Measurements from ENCODE around the gene KMT2B. TPM values are rescaled to one million over a fixed set of nuclear protein-coding genes. Genes with fewer than 3 reads are reported as not detected.
A peak's percentile ranks its signal among the peaks of the same experiment; 100 is the strongest.

The KMT2B gene
- total and polyA plus RNA-seq, 2 of the 8 experiments (the other 6 are each of a cell fraction or from before 2014, with no cell fraction given): 26.7 to 38.6 TPM

DNA sequence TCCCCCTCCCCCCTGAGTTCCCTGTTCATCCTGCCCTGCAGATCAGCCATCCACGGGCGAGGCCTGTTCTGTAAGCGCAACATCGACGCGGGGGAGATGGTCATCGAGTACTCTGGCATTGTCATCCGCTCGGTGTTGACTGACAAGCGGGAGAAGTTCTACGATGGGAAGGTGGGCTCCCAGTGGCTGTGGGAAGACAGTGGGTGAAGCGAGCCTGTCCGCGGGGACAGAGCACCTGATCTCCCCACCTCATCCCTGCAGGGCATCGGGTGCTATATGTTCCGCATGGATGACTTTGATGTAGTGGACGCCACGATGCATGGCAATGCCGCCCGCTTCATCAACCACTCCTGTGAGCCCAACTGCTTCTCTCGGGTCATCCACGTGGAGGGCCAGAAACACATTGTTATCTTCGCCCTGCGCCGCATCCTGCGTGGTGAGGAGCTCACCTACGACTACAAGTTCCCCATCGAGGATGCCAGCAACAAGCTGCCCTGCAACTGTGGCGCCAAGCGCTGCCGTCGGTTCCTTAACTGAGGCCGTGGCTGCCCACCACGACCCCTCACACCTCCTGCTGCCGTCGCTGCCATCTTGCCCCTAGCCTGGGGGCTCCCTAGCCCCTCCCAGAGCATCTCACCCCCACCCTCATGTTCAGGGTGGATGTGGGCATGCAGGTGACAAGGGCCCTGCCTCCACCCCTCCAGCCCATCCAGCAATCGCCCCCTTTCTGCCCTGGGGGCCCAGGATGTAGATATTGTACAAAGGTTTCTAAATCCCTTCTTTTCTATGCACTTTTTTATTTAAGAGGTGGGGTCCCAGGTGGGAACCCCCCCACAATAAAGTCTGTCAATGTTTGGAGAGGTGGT is 20.5 kb downstream of the KMT2B start:
- no peak overlapping the region for H2AK5ac ChIP-seq (ENCODE audit: low read depth, low read length)
- H2BK20ac ChIP-seq (ENCODE audit: low read length): no peak overlapping the region
- no peaks in the 10 kb centered on the region for H3K27me3 ChIP-seq (replicated peaks in 1 of 4; ENCODE audit: control insufficient read depth in 3 of 4, extremely low read depth in 1 of 4, insufficient read depth in 3 of 4, low read length in 3 of 4)
- ChIA-PET POLR2A (ENCODE audit: partially characterized antibody) (interaction anchor here (0.6 to 7.6 kb wide), 7 partner anchors 10 to 238 kb away, joined by 3 to 54 read pairs (median 5); partner anchors contain the start of gene LIN37), CTCF (ENCODE audit: partially characterized antibody) (interaction anchor here (0.6 to 8.9 kb wide), 4 partner anchors 14 to 98 kb away, joined by 3 to 80 read pairs (median 5); no protein-coding TSS in a partner anchor)
- H3K79me2 ChIP-seq (ENCODE audit: control insufficient read depth in 1 of 2, insufficient read depth in 2 of 2, low read length in 2 of 2): no peaks in the 10 kb centered on the region
- H3K18ac ChIP-seq (ENCODE audit: extremely low read depth, low read length): no peak overlapping the region
- TF ChIP-seq KDM1A (IDR thresholded peaks at IDR 0.05; ENCODE audit: borderline replicate concordance, low read length): no peak
- peak; percentile 22; the same call in 1 of the 2 replicates for TF ChIP-seq POLR2AphosphoS5 (IDR thresholded peaks at IDR 0.05; ENCODE audit: low read depth, low read length)
- 92% methylated on average over 29 of the region's 37 CpGs; no CpG with 5 or more reads in 1 of the 2 experiments for WGBS, 2 experiments (ENCODE audit: extremely low coverage in 1 of 2, insufficient coverage in 1 of 2, insufficient read length in 1 of 2, insufficient replicate concordance in 2 of 2, low coverage in 1 of 2, low lambda C conversion rate in 2 of 2, missing lambda C conversion rate in 1 of 2)
- no peak overlapping the region for H3K4me2 ChIP-seq (ENCODE audit: insufficient read depth in 1 of 2, low read depth in 2 of 2, low read length in 2 of 2)
- no peak overlapping the region for H2AFZ ChIP-seq (ENCODE audit: low read length)
- H3K9me3 ChIP-seq (ENCODE audit: insufficient read depth in 2 of 2, low read depth in 1 of 2, low read length in 1 of 2): no peaks in the 10 kb centered on the region
- no peak overlapping the region for H3K27ac ChIP-seq (ENCODE audit: low read depth, low read length)
- H4K91ac ChIP-seq (replicated peaks; ENCODE audit: insufficient read length, low read length): no peak overlapping the region
- FAIRE-seq: no peak
- H2BK12ac ChIP-seq (ENCODE audit: low read depth, low read length): no peak overlapping the region
- H3K14ac ChIP-seq (ENCODE audit: insufficient read length): no peak overlapping the region
- H4K20me1 ChIP-seq (replicated peaks in 1 of 2; ENCODE audit: control insufficient read depth in 1 of 2, insufficient read depth in 2 of 2, low read length in 2 of 2): peaks cover 0 to 15% of the 10 kb centered on the region in 2 experiments
- no peaks in the 10 kb centered on the region for H3K79me1 ChIP-seq (ENCODE audit: low read depth, low read length)
- no peak overlapping the region for H4K8ac ChIP-seq (ENCODE audit: extremely low read depth, insufficient read depth, low read length)
- H2BK120ac ChIP-seq (replicated peaks; ENCODE audit: low read depth, low read length): no peak overlapping the region
- no peak overlapping the region for H3K4ac ChIP-seq (replicated peaks; ENCODE audit: insufficient read length, low read depth, low read length)
- peaks cover 10% of the 10 kb centered on the region; the same call in 1 of the 2 replicates for H3K23me2 ChIP-seq (ENCODE audit: low read depth, low read length)
- H4K5ac ChIP-seq (ENCODE audit: insufficient read length, low read depth, low read length): no peak overlapping the region
- H3K36me3 ChIP-seq (ENCODE audit: control insufficient read depth in 2 of 4, insufficient read depth in 4 of 4, low read length in 3 of 4): peaks cover 11 to 35% (median 20%) of the 10 kb centered on the region in 4 experiments; a peak in 6 of 8 replicates
- H2BK15ac ChIP-seq (ENCODE audit: low read length): no peak overlapping the region
- no peak overlapping the region for H3K56ac ChIP-seq (replicated peaks; ENCODE audit: insufficient read length, low read depth, low read length)
- H3K23ac ChIP-seq (ENCODE audit: insufficient read length): no peak overlapping the region
- no peak overlapping the region for H2BK5ac ChIP-seq (ENCODE audit: low read depth, low read length)
- peaks cover 0 to 3% (median 0%) of the 10 kb centered on the region in 4 experiments; a peak in 2 of 7 replicates for H3K4me1 ChIP-seq (replicated peaks in 1 of 4; ENCODE audit: control insufficient read depth in 3 of 4, insufficient read depth in 4 of 4, low read length in 3 of 4)
- DNase-seq (ENCODE audit: low read depth in 1 of 2, low spot score in 2 of 2): no peak
- H3K4me3 ChIP-seq (ENCODE audit: extremely low read depth in 1 of 4, insufficient read depth in 2 of 4, low read depth in 3 of 4, low read length in 4 of 4): no peak overlapping the region
- H3K9ac ChIP-seq (replicated peaks in 1 of 4; ENCODE audit: extremely low read depth in 1 of 4, low read depth in 3 of 4, low read length in 3 of 4): no peak overlapping the region

Data from H1 (cell line).